SK-N-SH (cell line): ENCODE data around the gene APP. TPM values are rescaled to one million over a fixed set of nuclear protein-coding genes. Genes with fewer than 3 reads are reported as not detected.

Source experiments
- CTCF ChIA-PET: fragments of 300-600, 350-600 bp; formaldehyde crosslinking; extraction: SDS; loops from one replicate; lab custom pipeline; 2021; lab: Yijun Ruan, JAX
- POLR2A ChIA-PET: fragments of 350-600 bp; sonication (Branson Sonifier 250); formaldehyde crosslinking; extraction: SDS; loops from one replicate; lab custom pipeline; 2020; ENCODE audit warnings: antibody characterized with exemption, inconsistent platforms; lab: Yijun Ruan, JAX
- DNase-seq: peaks from one replicate; pipeline ENCODE4 v3.0.0; 2012
- H2AFZ ChIP-seq: fragments of 200-600 bp; sonication (generic); 2 replicates; pipeline ENCODE4 v1.8.1; 2016; ENCODE audit warnings: antibody characterized with exemption, mild to moderate bottlenecking, low read depth
- H3F3A ChIP-seq: fragments of 200-600 bp; sonication (generic); replicated peaks from 2 replicates; pipeline ENCODE3; 2016; ENCODE audit warnings: antibody characterized with exemption, mild to moderate bottlenecking; ENCODE audit not compliant: insufficient read depth
- H3K27ac ChIP-seq, 2 experiments: fragments of 200-500 bp in 1 of 2; fragments of 200-600 bp in 1 of 2; sonication (Bioruptor generic) in 1 of 2; sonication (generic), shearing (Covaris generic) in 1 of 2; 2 replicates each; pipeline versions ENCODE4 v1.5.1 to v1.6.1; 2014 to 2016; ENCODE audit warnings: low read depth in 2 of 2, inconsistent platforms in 1 of 2, low read length in 1 of 2, mild to moderate bottlenecking in 1 of 2, mixed read lengths in 1 of 2
- H3K27me3 ChIP-seq: fragments of 200-600 bp; sonication (generic), shearing (Covaris generic); 2 replicates; pipeline ENCODE4 v1.6.1; 2016; ENCODE audit warnings: mixed run types; ENCODE audit not compliant: insufficient read depth
- H3K36me3 ChIP-seq, 2 experiments: fragments of 200-500 bp in 1 of 2; fragments of 200-600 bp in 1 of 2; sonication (Bioruptor generic) in 1 of 2; sonication (generic) in 1 of 2; replicated peaks in 1 of 2; 2 replicates each; pipeline versions ENCODE3 to v1.5.1; 2014 to 2016; ENCODE audit warnings: low read length in 1 of 2, mild to moderate bottlenecking in 1 of 2; ENCODE audit not compliant: insufficient read depth in 2 of 2, control insufficient read depth in 1 of 2
- H3K4me1 ChIP-seq, 2 experiments: fragments of 200-500 bp in 1 of 2; fragments of 200-600 bp in 1 of 2; sonication (Bioruptor generic) in 1 of 2; sonication (generic), shearing (Covaris generic) in 1 of 2; 2 replicates each; pipeline versions ENCODE4 v1.5.1 to v1.6.1; 2014 to 2016; ENCODE audit warnings: low read depth in 1 of 2, low read length in 1 of 2, mixed run types in 1 of 2; ENCODE audit not compliant: insufficient read depth in 2 of 2, control insufficient read depth in 1 of 2
- H3K4me2 ChIP-seq: fragments of 200-600 bp; sonication (generic), shearing (Covaris generic); 2 replicates; pipeline ENCODE4 v1.6.1; 2017; ENCODE audit warnings: mixed run types
- H3K4me3 ChIP-seq, 2 experiments: fragments of 200-500 bp in 1 of 2; fragments of 200-600 bp in 1 of 2; sonication (Bioruptor generic) in 1 of 2; sonication (generic), shearing (Covaris generic) in 1 of 2; 2 replicates each; pipeline versions ENCODE4 v1.5.1 to v1.8.1; 2014 to 2016; ENCODE audit warnings: low read depth in 2 of 2, inconsistent platforms in 1 of 2, low read length in 1 of 2, mild to moderate bottlenecking in 1 of 2, mixed read lengths in 1 of 2, moderate library complexity in 1 of 2
- H3K79me2 ChIP-seq: fragments of 200-600 bp; sonication (generic); 2 replicates; pipeline ENCODE4 v1.8.1; 2017; ENCODE audit warnings: mild to moderate bottlenecking; ENCODE audit not compliant: insufficient read depth
- H3K9ac ChIP-seq: fragments of 200-600 bp; sonication (generic); 2 replicates; pipeline ENCODE4 v1.6.1; 2017; ENCODE audit warnings: mixed run types
- H3K9me2 ChIP-seq: fragments of 200-600 bp; sonication (generic); 2 replicates; pipeline ENCODE4 v1.6.1; 2017; ENCODE audit warnings: mixed run types
- H3K9me3 ChIP-seq: fragments of 200-600 bp; sonication (generic); 2 replicates; pipeline ENCODE4 v1.6.1; 2017; ENCODE audit warnings: mixed run types, mild to moderate bottlenecking, moderate library complexity
- H4K20me1 ChIP-seq: fragments of 200-600 bp; sonication (generic); 2 replicates; pipeline ENCODE4 v1.6.1; 2017; ENCODE audit warnings: mild to moderate bottlenecking, mixed run types; ENCODE audit not compliant: insufficient read depth
- CTCF ChIP-seq: fragments of 200-600 bp; sonication (generic); IDR thresholded peaks from 2 replicates; pipeline ENCODE4 v1.6.1; 2017; ENCODE audit warnings: antibody characterized with exemption, mild to moderate bottlenecking, moderate library complexity
- EZH2phosphoT487 ChIP-seq: fragments of 200-600 bp; sonication (generic); IDR thresholded peaks from 2 replicates; pipeline ENCODE4 v1.6.1; 2017; ENCODE audit warnings: low read depth, mixed run types, mild to moderate bottlenecking, antibody characterized with exemption, moderate library complexity, borderline replicate concordance
- FOSL2 ChIP-seq: IDR thresholded peaks from 2 replicates; pipeline ENCODE4 v1.4.0; 2012; ENCODE audit warnings: low read depth, mild to moderate bottlenecking, moderate library complexity, borderline replicate concordance
- FOXM1 ChIP-seq: IDR thresholded peaks from 2 replicates; pipeline ENCODE4 v1.4.0; 2012; ENCODE audit warnings: low read depth, mild to moderate bottlenecking
- JUND ChIP-seq: IDR thresholded peaks from 2 replicates; pipeline ENCODE4 v1.4.0; 2012
- NFIC ChIP-seq: IDR thresholded peaks from 2 replicates; pipeline ENCODE4 v1.4.0; 2012; ENCODE audit warnings: borderline replicate concordance
- NRF1 ChIP-seq: IDR thresholded peaks from 2 replicates; pipeline ENCODE4 v1.6.1; 2012; ENCODE audit warnings: low read depth, mild to moderate bottlenecking, low read length
- RAD21 ChIP-seq: IDR thresholded peaks from 2 replicates; pipeline ENCODE4 v1.6.1; 2012; ENCODE audit warnings: mild to moderate bottlenecking, low read length
- RCOR1 ChIP-seq: fragments of 150-350 bp; IDR thresholded peaks from 2 replicates; pipeline ENCODE4 v1.6.1; 2017; ENCODE audit warnings: antibody characterized with exemption, low read length
- REST ChIP-seq: IDR thresholded peaks from 2 replicates; pipeline ENCODE4 v1.6.1; 2012; ENCODE audit warnings: mild to moderate bottlenecking, low read depth, low read length, moderate library complexity
- RFX5 ChIP-seq: IDR thresholded peaks from 2 replicates; pipeline ENCODE4 v1.6.1; 2012; ENCODE audit warnings: mild to moderate bottlenecking, improper control_type of control experiment, low read length
- SMC3 ChIP-seq: IDR thresholded peaks from 2 replicates; pipeline ENCODE4 v1.6.1; 2012; ENCODE audit warnings: low read depth, low read length, improper control_type of control experiment
- TAF1 ChIP-seq: IDR thresholded peaks from 2 replicates; pipeline ENCODE4 v1.6.1; 2012; ENCODE audit warnings: low read depth, mild to moderate bottlenecking, low read length, moderate library complexity, borderline replicate concordance
- TEAD4 ChIP-seq: IDR thresholded peaks from 2 replicates; pipeline ENCODE4 v1.4.0; 2012; ENCODE audit warnings: mild to moderate bottlenecking, borderline replicate concordance; ENCODE audit not compliant: insufficient read depth
- USF1 ChIP-seq: IDR thresholded peaks from 2 replicates; pipeline ENCODE4 v1.4.0; 2012; ENCODE audit warnings: low read depth, borderline replicate concordance
- USF2 ChIP-seq: fragments of 150-350 bp; IDR thresholded peaks from 2 replicates; pipeline ENCODE4 v1.6.1; 2017; ENCODE audit warnings: antibody characterized with exemption, low read length, low read depth, borderline replicate concordance
- WGBS: methylation state at CpG from one replicate; pipeline ENCODE4 v1.1.6; 2017; ENCODE audit warnings: low lambda C conversion rate; 5-methylcytosine and 5-hydroxymethylcytosine counted together
- polyA plus RNA-seq, 3 experiments: library from polyadenylated mRNA; depleted of rRNA; stranded (reverse); fragments of >200 nt; gene quantifications; 2 replicates each; pipeline ENCODE4 v1.2.3, GENCODE V29; 2012

APP gene
- polyA plus RNA-seq, 1 of the 3 experiments (the other 2 are of a cell fraction), result 780 TPM

GRCh38 chr21:25862596-25862995 is 308.0 kb downstream of the APP start:
- TF ChIP-seq RAD21 (peak; percentile 57), CTCF (peak; percentile 81), RCOR1 (no peak), USF2 (no peak), SMC3 (peak; percentile 43), TEAD4 (no peak)
- Histone ChIP-seq H3K27ac (no peak overlapping the region), H3K4me3 (no peak overlapping the region), H2AFZ (no peak overlapping the region), H3K4me1 (no peaks in the 10 kb centered on the region; a peak in 1 of 4 replicates), H4K20me1 (no peaks in the 10 kb centered on the region), H3K36me3 (no peaks in the 10 kb centered on the region), H3K27me3 (no peaks in the 10 kb centered on the region), H3K4me2 (no peak overlapping the region), H3K79me2 (no peaks in the 10 kb centered on the region), H3K9me2 (no peaks in the 10 kb centered on the region), H3K9ac (no peak overlapping the region), H3K9me3 (no peaks in the 10 kb centered on the region), H3F3A (no peaks in the 10 kb centered on the region)
- DNase-seq, result no peak
- ChIA-PET POLR2A (no interaction called here), CTCF (interaction anchor here (0.6 to 1.4 kb wide), 4 partner anchors 12 to 225 kb away, joined by 3 to 4 read pairs (median 3); no protein-coding TSS in a partner anchor)
- WGBS, result 81% methylated on average over 1 of the region's 1 CpG

GRCh38 chr21:25862112-25862511 is 308.5 kb downstream of the APP start:
- H3K27me3 ChIP-seq, result no peaks in the 10 kb centered on the region
- POLR2A ChIA-PET, result no interaction called here
- H2AFZ ChIP-seq, result no peak overlapping the region
- no peak overlapping the region for H3K4me2 ChIP-seq
- H3K4me3 ChIP-seq, result no peak overlapping the region
- no peaks in the 10 kb centered on the region for H3K9me3 ChIP-seq
- H3F3A ChIP-seq, result no peaks in the 10 kb centered on the region
- H3K36me3 ChIP-seq, result no peaks in the 10 kb centered on the region
- DNase-seq, result no peak
- H3K4me1 ChIP-seq, result no peaks in the 10 kb centered on the region
- no peaks in the 10 kb centered on the region for H3K9me2 ChIP-seq
- no peak overlapping the region for H3K9ac ChIP-seq
- 82% methylated on average over 3 of the region's 3 CpGs for WGBS
- CTCF ChIA-PET, result interaction anchor here (0.6 to 1.4 kb wide), 4 partner anchors 50 to 855 kb away, joined by 3 to 4 read pairs (median 3); no protein-coding TSS in a partner anchor
- no peak overlapping the region for H3K27ac ChIP-seq
- H4K20me1 ChIP-seq, result no peaks in the 10 kb centered on the region
- H3K79me2 ChIP-seq, result no peaks in the 10 kb centered on the region
- TF ChIP-seq TAF1 (no peak), SMC3 (no peak), RFX5 (no peak), NFIC (no peak), CTCF (no peak), FOSL2 (no peak), FOXM1 (no peak), USF2 (no peak), JUND (no peak), RCOR1 (no peak), TEAD4 (no peak), RAD21 (no peak), REST (no peak), EZH2phosphoT487 (no peak), USF1 (no peak), NRF1 (no peak)
